Liver (tissue), 3 donors: Measurements from ENCODE around the gene NCMAP.

Experiments
- CTCF ChIP-seq: fragments of 150-350 bp; IDR thresholded peaks from 2 replicates; pipeline ENCODE4 v1.5.1; 2017; ENCODE audit warnings: improper control_type of control experiment, low read depth, low read length; ENCODE audit not compliant: missing input control
- GABPA ChIP-seq, 2 donors: IDR thresholded peaks in 1 of 2; conservative IDR thresholded peaks in 1 of 2; 2 replicates each; pipeline ENCODE4 v1.6.1; 2016; ENCODE audit warnings: antibody characterized with exemption in 2 of 2, mild to moderate bottlenecking in 1 of 2, moderate library complexity in 1 of 2
- HNF4G ChIP-seq: IDR thresholded peaks from 2 replicates; pipeline ENCODE4 v1.6.1; 2016; ENCODE audit warnings: antibody characterized with exemption
- JUND ChIP-seq, 2 donors: IDR thresholded peaks; 2 replicates each; pipeline ENCODE4 v1.6.1; 2016; ENCODE audit warnings: antibody characterized with exemption in 2 of 2
- MAX ChIP-seq: IDR thresholded peaks from 2 replicates; pipeline ENCODE4 v1.6.1; 2016; ENCODE audit warnings: antibody characterized with exemption
- TF ChIP-seq, protein P1 (sequence below): IDR thresholded peaks from 2 replicates; pipeline ENCODE4 v1.6.1; 2016; ENCODE audit warnings: antibody characterized with exemption
- donor health status: healthy.
- donor health status: healthy.

- TF ChIP-seq CTCF (no peak), MAX (no peak), JUND (IDR thresholded peaks at IDR 0.05) (no peak), HNF4G (no peak), GABPA (IDR thresholded peaks at IDR 0.05 in 1 of 2, conservative IDR thresholded peaks at IDR 0.05 in 1 of 2) (no peak)
- TF ChIP-seq, protein P1, sequence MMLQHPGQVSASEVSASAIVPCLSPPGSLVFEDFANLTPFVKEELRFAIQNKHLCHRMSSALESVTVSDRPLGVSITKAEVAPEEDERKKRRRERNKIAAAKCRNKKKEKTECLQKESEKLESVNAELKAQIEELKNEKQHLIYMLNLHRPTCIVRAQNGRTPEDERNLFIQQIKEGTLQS = no peak
Measured at GRCh38 chr1:24619376-24619775, 63.5 kb downstream of the NCMAP start.
